Suprapubic skin (tissue), 3 donors: ENCODE measurements around the gene CPPED1.

Experiments used
- CTCF ChIP-seq, 2 donors: fragments of 200-600 bp in 1 of 2; fragments of 450-650 bp in 1 of 2; sonication (generic) in 1 of 2; IDR thresholded peaks; one replicate each; pipeline ENCODE4 v1.5.1; 2016 to 2019; ENCODE audit warnings: antibody characterized with exemption in 2 of 2, mild to moderate bottlenecking in 1 of 2, moderate library complexity in 1 of 2
- POLR2AphosphoS5 ChIP-seq, 3 donors: sonication (generic); formaldehyde crosslinking; IDR thresholded peaks; one replicate each; pipeline ENCODE4 v1.6.1; 2017; ENCODE audit warnings: antibody characterized with exemption in 3 of 3

- TF ChIP-seq CTCF (IDR thresholded peaks at IDR 0.05) (no peak), POLR2AphosphoS5 (IDR thresholded peaks at IDR 0.05) (no peak)
Measured at GRCh38 chr16:12703935-12704334, 99.8 kb downstream of the CPPED1 start.
